Lung (tissue), 12 donors: Measurements from ENCODE around the gene RPS27. TPM values are rescaled to one million over a fixed set of nuclear protein-coding genes. Genes with fewer than 3 reads are reported as not detected.
A peak's percentile ranks its signal among the peaks of the same experiment; 100 is the strongest.

Experiments
- ATAC-seq: fragments of 200-7000 bp; cut with Tn5 transposase; one replicate; pipeline ENCODE4 v1.9.1; 2020; ENCODE audit warnings: moderate number of reproducible peaks; ENCODE audit not compliant: insufficient read depth, low FRiP score
- DNase-seq, 3 donors: peaks; one replicate each; pipeline ENCODE4 v3.0.0-alpha.2; 2013 to 2017
- H3K27ac ChIP-seq, 2 donors: one replicate each; pipeline ENCODE4 v1.5.1; 2013; ENCODE audit warnings: mild to moderate bottlenecking in 2 of 2, moderate library complexity in 2 of 2, control low read depth in 1 of 2, inconsistent platforms in 1 of 2, low read depth in 1 of 2, low read length in 1 of 2
- H3K27me3 ChIP-seq, 3 donors: one replicate each; pipeline ENCODE4 v1.5.1; 2013; ENCODE audit warnings: low read length in 2 of 3; ENCODE audit not compliant: control insufficient read depth in 3 of 3, insufficient read depth in 3 of 3
- H3K36me3 ChIP-seq, 4 donors: one replicate each; pipeline ENCODE4 v1.5.1; 2013; ENCODE audit warnings: low read length in 4 of 4, mild to moderate bottlenecking in 1 of 4, moderate library complexity in 1 of 4; ENCODE audit not compliant: control insufficient read depth in 4 of 4, insufficient read depth in 4 of 4
- H3K4me1 ChIP-seq, 5 donors: one replicate each; pipeline ENCODE4 v1.5.1; 2013; ENCODE audit warnings: low read length in 5 of 5, mild to moderate bottlenecking in 2 of 5, moderate library complexity in 1 of 5; ENCODE audit not compliant: control insufficient read depth in 5 of 5, insufficient read depth in 5 of 5
- H3K4me3 ChIP-seq: one replicate; pipeline ENCODE4 v1.5.1; 2013; ENCODE audit warnings: mild to moderate bottlenecking, control low read depth, moderate library complexity
- H3K9ac ChIP-seq, 2 donors: one replicate each; pipeline ENCODE4 v1.5.1; 2013; ENCODE audit warnings: low read length in 2 of 2, control low read depth in 1 of 2; ENCODE audit not compliant: insufficient read depth in 1 of 2
- H3K9me3 ChIP-seq, 4 donors: one replicate each; pipeline ENCODE4 v1.5.1; 2013; ENCODE audit warnings: low read length in 3 of 4, mild to moderate bottlenecking in 1 of 4, moderate library complexity in 1 of 4; ENCODE audit not compliant: control insufficient read depth in 4 of 4, insufficient read depth in 3 of 4
- WGBS, 2 donors: extraction: QIAGEN DNeasy Blood & Tissue Kit; methylation state at CpG; one replicate each; pipeline ENCODE4 v1.1.7; 2013; 5-methylcytosine and 5-hydroxymethylcytosine counted together
- polyA plus RNA-seq, 2 donors: library from polyadenylated mRNA; stranded (reverse); fragments of 200-250 nt; gene quantifications; one replicate each; pipeline ENCODE4 v1.2.1, GENCODE V29; 2013
- total RNA-seq, 2 donors: library from RNA; depleted of rRNA in 1 of 2; stranded (reverse); fragments of >200 nt in 1 of 2; gene quantifications; one replicate each; pipeline ENCODE4 v1.2.1, GENCODE V29; 2014 to 2021
- TF ChIP-seq, protein P1 (sequence below): IDR thresholded peaks from 2 replicates; pipeline ENCODE4 v1.5.1; 2012; ENCODE audit warnings: mild to moderate bottlenecking; ENCODE audit errors: control extremely low read depth, extremely low read depth
- donor health status: control.
- donor health status: control.
- donor health status: Bipolar disorder and iron deficiency.
- donor health status: healthy.
- donor health status: DM: yes; HTN: yes; CAD: no.

RPS27 gene
- total and polyA plus RNA-seq, 4 donors = 1,333 to 9,554 (median 3,383) TPM

DNA sequence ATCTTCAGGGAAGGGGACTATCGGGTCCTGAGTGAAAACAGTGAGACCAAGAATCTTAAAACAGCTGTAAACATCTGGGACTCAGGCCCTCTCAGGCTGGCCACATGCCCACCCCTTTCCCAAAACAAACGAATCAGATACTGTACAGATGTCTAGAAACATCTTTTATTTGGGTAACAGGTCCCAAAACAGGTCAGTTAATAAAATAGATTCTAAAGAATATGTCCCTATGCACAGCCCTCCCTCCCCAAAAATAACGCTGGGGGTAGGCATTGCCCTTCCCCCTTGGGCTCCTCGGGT, 31.7 kb upstream of the RPS27 start:
- Histone ChIP-seq H3K4me3 (no peak overlapping the region), H3K9me3 (no peaks in the 10 kb centered on the region), H3K4me1 (peaks cover 14 to 49% (median 20%) of the 10 kb centered on the region in 5 donors), H3K36me3 (peaks cover 2 to 19% (median 9%) of the 10 kb centered on the region in 4 donors), H3K27me3 (no peaks in the 10 kb centered on the region), H3K27ac (peak overlapping the region; percentile 20 to 45), H3K9ac (peak overlapping the region in 1 of 2 donors; percentile 63)
- WGBS, 2 donors = 17 to 31% methylated on average over 4 of the region's 4 CpGs
- TF ChIP-seq, protein P1, sequence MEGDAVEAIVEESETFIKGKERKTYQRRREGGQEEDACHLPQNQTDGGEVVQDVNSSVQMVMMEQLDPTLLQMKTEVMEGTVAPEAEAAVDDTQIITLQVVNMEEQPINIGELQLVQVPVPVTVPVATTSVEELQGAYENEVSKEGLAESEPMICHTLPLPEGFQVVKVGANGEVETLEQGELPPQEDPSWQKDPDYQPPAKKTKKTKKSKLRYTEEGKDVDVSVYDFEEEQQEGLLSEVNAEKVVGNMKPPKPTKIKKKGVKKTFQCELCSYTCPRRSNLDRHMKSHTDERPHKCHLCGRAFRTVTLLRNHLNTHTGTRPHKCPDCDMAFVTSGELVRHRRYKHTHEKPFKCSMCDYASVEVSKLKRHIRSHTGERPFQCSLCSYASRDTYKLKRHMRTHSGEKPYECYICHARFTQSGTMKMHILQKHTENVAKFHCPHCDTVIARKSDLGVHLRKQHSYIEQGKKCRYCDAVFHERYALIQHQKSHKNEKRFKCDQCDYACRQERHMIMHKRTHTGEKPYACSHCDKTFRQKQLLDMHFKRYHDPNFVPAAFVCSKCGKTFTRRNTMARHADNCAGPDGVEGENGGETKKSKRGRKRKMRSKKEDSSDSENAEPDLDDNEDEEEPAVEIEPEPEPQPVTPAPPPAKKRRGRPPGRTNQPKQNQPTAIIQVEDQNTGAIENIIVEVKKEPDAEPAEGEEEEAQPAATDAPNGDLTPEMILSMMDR = no peak
- DNase-seq (no peak), ATAC-seq (no peak)

DNA sequence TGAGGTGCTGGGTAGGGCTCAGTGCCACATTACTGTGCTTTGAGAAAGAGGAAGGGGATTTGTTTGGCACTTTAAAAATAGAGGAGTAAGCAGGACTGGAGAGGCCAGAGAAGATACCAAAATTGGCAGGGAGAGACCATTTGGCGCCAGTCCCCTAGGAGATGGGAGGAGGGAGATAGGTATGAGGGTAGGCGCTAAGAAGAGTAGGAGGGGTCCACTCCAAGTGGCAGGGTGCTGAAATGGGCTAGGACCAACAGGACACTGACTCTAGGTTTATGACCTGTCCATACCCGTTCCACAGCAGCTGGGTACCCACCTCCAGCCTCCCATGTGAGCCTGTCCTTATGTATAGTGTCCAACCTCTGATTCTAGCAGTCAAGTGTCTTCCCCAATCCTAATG, 31.1 kb upstream of the RPS27 start:
- TF ChIP-seq, protein P1 = no peak
- Histone ChIP-seq H3K27me3 (no peaks in the 10 kb centered on the region), H3K4me1 (peaks cover 14 to 55% (median 20%) of the 10 kb centered on the region in 5 donors), H3K27ac (peak overlapping the region; percentile 8 to 45), H3K4me3 (no peak overlapping the region), H3K9ac (no peak overlapping the region), H3K9me3 (no peaks in the 10 kb centered on the region), H3K36me3 (peaks cover 2 to 15% (median 7%) of the 10 kb centered on the region in 4 donors)
- ATAC-seq (no peak), DNase-seq (peak in 1 of 3 donors; percentile 10)
- 68 to 83% methylated on average over 3 of the region's 3 CpGs for WGBS, 2 donors

DNA sequence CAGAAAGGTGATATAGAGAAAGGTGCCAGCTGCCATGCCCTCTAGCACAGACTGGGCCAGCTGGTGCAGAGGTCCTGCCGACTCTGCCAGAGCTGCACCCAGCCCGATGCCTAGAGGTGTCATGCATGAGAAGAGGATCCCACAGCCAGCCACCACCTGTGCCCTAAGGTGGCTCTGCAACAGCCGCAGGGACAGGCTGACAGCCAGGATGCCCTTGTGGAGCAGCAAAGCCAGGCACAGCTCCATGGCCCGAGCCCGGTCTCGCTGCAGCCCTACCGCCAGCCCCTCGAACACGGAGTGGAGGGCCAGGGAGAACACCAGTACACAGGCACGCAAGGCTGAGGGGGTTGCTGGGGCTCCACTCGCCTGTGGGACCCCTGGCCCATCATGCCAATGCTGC, 30.4 kb upstream of the RPS27 start:
- no peaks in the 10 kb centered on the region for H3K27me3 ChIP-seq
- H3K9ac ChIP-seq = no peak overlapping the region
- no peak for ATAC-seq
- DNase-seq = no peak
- H3K27ac ChIP-seq = no peak overlapping the region
- H3K36me3 ChIP-seq = peaks cover 0 to 9% (median 7%) of the 10 kb centered on the region in 4 donors
- WGBS, 2 donors = 94 to 97% methylated on average over 10 to 11 of the region's 11 CpGs
- peaks cover 14 to 57% (median 20%) of the 10 kb centered on the region in 5 donors for H3K4me1 ChIP-seq
- H3K4me3 ChIP-seq = no peak overlapping the region
- H3K9me3 ChIP-seq = no peaks in the 10 kb centered on the region
- TF ChIP-seq, protein P1 = no peak

DNA sequence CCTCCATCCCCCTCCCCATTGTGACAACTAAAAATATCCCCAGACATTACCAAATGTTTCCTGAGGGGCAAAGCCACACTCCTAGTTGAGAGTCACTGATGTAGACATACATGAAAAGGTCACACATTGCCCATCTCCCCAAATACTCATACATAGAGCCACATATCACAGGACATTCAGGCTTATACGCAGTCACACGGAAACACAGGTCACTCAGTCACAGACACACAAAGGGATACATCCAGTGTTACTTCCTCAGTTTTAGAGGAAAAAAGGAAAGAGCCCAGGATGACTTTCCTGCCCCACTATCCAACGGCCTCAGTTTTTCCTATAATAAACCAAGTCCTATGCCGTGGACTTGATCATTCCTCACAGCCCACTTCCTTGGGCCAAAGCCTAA, 29.1 kb upstream of the RPS27 start:
- Histone ChIP-seq H3K9ac (peak overlapping the region in 1 of 2 donors; percentile 8), H3K36me3 (peaks cover 0 to 9% (median 7%) of the 10 kb centered on the region in 4 donors), H3K9me3 (no peaks in the 10 kb centered on the region), H3K27ac (peak overlapping the region; percentile 54 to 94), H3K27me3 (no peaks in the 10 kb centered on the region), H3K4me3 (no peak overlapping the region), H3K4me1 (peaks cover 14 to 58% (median 15%) of the 10 kb centered on the region in 5 donors)
- 78 to 81% methylated on average over 4 of the region's 4 CpGs for WGBS, 2 donors
- ATAC-seq = no peak
- DNase-seq = no peak
- TF ChIP-seq, protein P1 = no peak
